Measurements from ENCODE around the gene UNC5CL.

GRCh38 chr6:41047306-41047705 is 8.3 kb upstream of the UNC5CL start:
- no peak for TF ChIP-seq CTCF (IDR thresholded peaks at IDR 0.05; ENCODE audit: insufficient read depth, low read length)
- no peak for TF ChIP-seq GABPA (IDR thresholded peaks at IDR 0.05; ENCODE audit: low read depth)
